Mucosa of descending colon (tissue), 3 donors: ENCODE results near the gene OSBPL7. TPM values are rescaled to one million over a fixed set of nuclear protein-coding genes. Genes with fewer than 3 reads are reported as not detected.
A peak's percentile ranks its signal among the peaks of the same experiment; 100 is the strongest.

Experiments
- ATAC-seq: fragments of 200-7000 bp; cut with Tn5 transposase; one replicate; pipeline ENCODE4 v1.9.1; 2020; ENCODE audit warnings: mild to moderate bottlenecking, moderate library complexity
- DNase-seq, 3 donors: peaks; one replicate each; pipeline ENCODE4 v3.0.0-alpha.2; 2020
- H3K36me3 ChIP-seq: fragments of 200-600 bp; one replicate; pipeline ENCODE4 v1.8.0; 2021; ENCODE audit warnings: low read depth, mild to moderate bottlenecking
- H3K4me1 ChIP-seq: fragments of 200-600 bp; one replicate; pipeline ENCODE4 v1.8.0; 2021; ENCODE audit warnings: low read depth, mild to moderate bottlenecking
- H3K4me3 ChIP-seq: fragments of 200-600 bp; one replicate; pipeline ENCODE4 v1.8.0; 2021; ENCODE audit warnings: mild to moderate bottlenecking
- H3K9me3 ChIP-seq: fragments of 200-600 bp; one replicate; pipeline ENCODE4 v1.8.0; 2021; ENCODE audit warnings: mild to moderate bottlenecking
- CTCF ChIP-seq: fragments of 200-600 bp; IDR thresholded peaks from one replicate; pipeline ENCODE4 v1.8.0; 2022; ENCODE audit warnings: antibody characterized with exemption, mild to moderate bottlenecking
- intact Hi-C, 2 donors: fragments of 100-400 bp; cut with DNase I in 1 of 2; cut with micrococcal nuclease in 1 of 2; formaldehyde crosslinking; loops; one replicate each; pipeline versions ENCODE4 v1.11.0 to v1.11.1; 2022; cut with DNase I, micrococcal nuclease
- total RNA-seq, 3 donors: library from RNA; stranded (reverse); fragmentation: NEBNext Ultra II Directional in 2 of 3; extraction: Animal tissue kit (Norgen Biotek cat#: 25700) in 2 of 3; gene quantifications; one replicate each; pipeline versions ENCODE4 v1.2.1 to v1.2.4, GENCODE V29; 2021 to 2023
- donor health status: DM: no; HTN: no; CAD: no; lungs with moderate emphysema.
- donor health status: DM: no; HTN: no; CAD: no.
- donor health status: DM: no; HTN: yes; CAD: no.

OSBPL7 gene
- total RNA-seq, 3 donors from 2014 or later, result 38.2 to 85.5 (median 71.1) TPM

GRCh38 chr17:47806026-47806912 is 15.3 kb downstream of the OSBPL7 start:
- DNase-seq (no peak), ATAC-seq (no peak)
- Histone ChIP-seq H3K9me3 (no peaks in the 10 kb centered on the region), H3K36me3 (peaks cover 4% of the 10 kb centered on the region), H3K4me1 (peaks cover 11% of the 10 kb centered on the region), H3K4me3 (no peak overlapping the region)
- intact Hi-C loops, result no loop called here
- no peak for TF ChIP-seq CTCF

GRCh38 chr17:47804461-47804860 is 17.1 kb downstream of the OSBPL7 start:
- intact Hi-C loops, result no loop called here

GRCh38 chr17:47803751-47804150 is 17.8 kb downstream of the OSBPL7 start:
- intact Hi-C loops, result no loop called here
- Histone ChIP-seq H3K4me1 (no peaks in the 10 kb centered on the region), H3K9me3 (no peaks in the 10 kb centered on the region), H3K4me3 (no peak overlapping the region), H3K36me3 (peaks cover under 1% of the 10 kb centered on the region)
- TF ChIP-seq CTCF, result no peak
- no peak for DNase-seq
- ATAC-seq, result no peak

More at GRCh38 chr17:47804461-47804860, 17.1 kb downstream of the OSBPL7 start:
- no peak for ATAC-seq
- H3K4me1 ChIP-seq, result no peaks in the 10 kb centered on the region
- H3K36me3 ChIP-seq, result peaks cover 4% of the 10 kb centered on the region
- no peaks in the 10 kb centered on the region for H3K9me3 ChIP-seq
- no peak for DNase-seq
- H3K4me3 ChIP-seq, result no peak overlapping the region
- no peak for TF ChIP-seq CTCF

DNA sequence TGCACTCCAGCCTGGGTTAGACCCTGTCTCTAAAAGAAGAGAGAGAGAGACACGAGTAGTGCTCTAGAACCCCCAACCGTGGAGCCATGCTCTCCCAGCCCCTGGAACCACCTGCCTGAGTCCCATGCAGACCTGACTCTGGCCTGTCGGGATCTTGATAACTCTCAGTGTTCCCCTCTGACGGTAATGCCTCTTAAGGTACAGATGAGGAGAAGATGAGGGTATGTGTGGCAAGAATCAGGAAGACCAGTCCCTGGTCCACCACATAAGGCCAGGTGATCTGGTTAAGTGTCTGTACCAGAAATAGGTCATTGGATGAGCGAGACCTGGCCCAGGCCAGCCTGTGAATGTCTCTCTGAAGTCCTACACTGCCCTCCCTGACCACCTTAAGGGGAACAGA is 18.4 kb downstream of the OSBPL7 start:
- intact Hi-C loops, result no loop called here
- no peaks in the 10 kb centered on the region for H3K9me3 ChIP-seq
- no peaks in the 10 kb centered on the region for H3K36me3 ChIP-seq
- no peak for TF ChIP-seq CTCF
- no peaks in the 10 kb centered on the region for H3K4me1 ChIP-seq
- no peak for ATAC-seq
- H3K4me3 ChIP-seq, result no peak overlapping the region
- DNase-seq, result no peak

DNA sequence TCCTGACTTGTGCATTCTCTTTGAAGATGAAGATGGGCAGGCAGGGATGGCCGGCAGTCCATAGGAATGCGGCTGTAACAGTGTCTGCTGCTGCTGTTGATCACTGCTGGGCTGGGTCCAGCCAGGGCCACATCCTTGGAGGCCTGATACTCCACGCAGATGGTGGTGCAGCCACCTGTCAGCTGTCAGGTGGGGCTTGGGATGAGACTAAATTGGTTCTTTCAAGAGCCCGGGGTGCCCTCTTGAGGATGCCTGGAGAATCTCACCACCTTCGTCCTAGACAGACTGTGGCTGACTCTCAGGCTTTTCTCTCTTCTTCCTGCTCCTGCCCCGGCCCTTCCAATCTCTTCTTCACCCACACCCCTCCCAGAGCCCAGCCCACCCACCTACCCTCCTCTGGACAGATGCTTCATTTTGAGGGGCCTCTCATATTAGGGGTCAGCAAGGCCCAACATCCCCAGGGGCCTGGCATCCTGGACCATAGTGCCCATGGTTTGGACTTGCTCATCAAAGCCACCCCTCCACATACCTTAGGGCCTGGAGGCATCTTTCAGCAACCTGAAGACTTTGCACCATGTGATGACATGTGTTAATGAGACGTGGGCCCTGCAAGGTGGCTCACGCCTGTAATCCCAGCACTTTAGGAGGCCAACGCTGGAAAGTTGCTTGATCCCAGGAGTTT is 19.1 kb downstream of the OSBPL7 start:
- H3K4me3 ChIP-seq, result no peak overlapping the region
- intact Hi-C loops, result no loop called here
- peak; percentile 17 for TF ChIP-seq CTCF
- no peaks in the 10 kb centered on the region for H3K9me3 ChIP-seq
- ATAC-seq (peak; percentile 89), DNase-seq (peak in 2 of 3 donors; percentile 65 to 70)
- no peaks in the 10 kb centered on the region for H3K36me3 ChIP-seq
- H3K4me1 ChIP-seq, result no peaks in the 10 kb centered on the region
